ENCODE measurements around the gene SETD5. TPM values are rescaled to one million over a fixed set of nuclear protein-coding genes. Genes with fewer than 3 reads are reported as not detected.

SETD5 gene
- total RNA-seq, 2 donors from 2014 or later, result 261 to 289 TPM

DNA sequence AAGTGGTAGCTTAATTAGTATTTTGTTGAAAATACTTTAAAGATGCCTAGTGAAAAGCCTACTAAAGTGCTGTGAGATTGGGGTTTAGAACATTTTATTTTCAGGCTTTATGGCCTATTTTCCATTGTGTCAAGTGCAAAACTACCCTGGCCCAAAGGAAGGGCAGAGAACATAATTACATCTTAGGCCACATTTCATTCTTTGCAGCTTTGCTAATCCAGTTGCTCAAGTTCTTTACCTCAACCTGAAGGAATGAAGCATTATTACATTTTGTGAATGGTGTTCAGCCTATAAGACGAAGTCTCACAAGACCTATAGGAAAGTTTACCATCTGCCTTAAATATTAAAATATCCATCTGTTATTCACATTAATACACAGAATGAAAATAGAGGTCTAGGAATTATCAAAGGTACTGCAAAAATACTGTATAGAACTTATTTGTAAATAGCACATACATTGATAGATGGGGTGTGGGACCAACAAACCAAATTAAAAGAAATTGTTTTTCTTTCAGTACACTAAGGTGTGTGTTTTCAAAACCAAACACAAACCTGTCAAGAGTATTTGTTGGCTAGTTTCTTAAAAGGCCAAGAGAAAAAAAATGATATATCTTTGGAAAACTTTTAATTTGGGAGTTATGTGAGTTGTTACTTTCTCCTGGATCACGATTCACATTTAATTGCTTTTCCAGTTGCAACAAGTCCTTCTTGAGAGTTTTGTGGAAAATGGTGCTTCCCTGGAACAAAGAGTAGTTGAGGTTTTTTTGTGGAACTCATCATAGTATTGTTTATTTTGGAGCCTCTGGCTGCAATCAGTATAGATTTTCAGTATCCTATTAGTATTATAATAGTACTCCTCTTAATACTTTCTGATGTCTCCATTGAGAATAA is 12.0 kb upstream of the SETD5 start:
- H3K4me1 ChIP-seq (ENCODE audit: control insufficient read depth, insufficient read depth, low read length), result no peaks in the 10 kb centered on the region
- no peak overlapping the region for H3K9ac ChIP-seq (ENCODE audit: extremely low read depth, low read length, poor library complexity, severe bottlenecking)
- peaks cover 5% of the 10 kb centered on the region for H3K9me3 ChIP-seq (ENCODE audit: control insufficient read depth, low read length)
- peak overlapping the region; percentile 9 for H3K27ac ChIP-seq (ENCODE audit: low read depth, low read length)
- 83 to 93% methylated on average over 1 to 2 of the region's 2 CpGs for WGBS, 2 experiments (ENCODE audit: insufficient coverage in 1 of 2, insufficient read length in 1 of 2)
- no peaks in the 10 kb centered on the region for H3K27me3 ChIP-seq (ENCODE audit: control insufficient read depth, insufficient read depth, low read length, poor library complexity, severe bottlenecking)
- H3K4me1 Mint-ChIP-seq, result peaks cover 14% of the 10 kb centered on the region
- H3K9me3 Mint-ChIP-seq, result no peaks in the 10 kb centered on the region
- peaks cover 67% of the 10 kb centered on the region for H3K36me3 Mint-ChIP-seq (ENCODE audit: low read depth)
- H3K36me3 ChIP-seq (ENCODE audit: control insufficient read depth, insufficient read depth, low read length), result peaks cover 91% of the 10 kb centered on the region
- no peak overlapping the region for H3K4me3 Mint-ChIP-seq
- no peak overlapping the region for H3K4me3 ChIP-seq (ENCODE audit: low read length)
- H3K27ac Mint-ChIP-seq, result no peak overlapping the region
- DNase-seq, result no peak
- TF ChIP-seq, protein P1, sequence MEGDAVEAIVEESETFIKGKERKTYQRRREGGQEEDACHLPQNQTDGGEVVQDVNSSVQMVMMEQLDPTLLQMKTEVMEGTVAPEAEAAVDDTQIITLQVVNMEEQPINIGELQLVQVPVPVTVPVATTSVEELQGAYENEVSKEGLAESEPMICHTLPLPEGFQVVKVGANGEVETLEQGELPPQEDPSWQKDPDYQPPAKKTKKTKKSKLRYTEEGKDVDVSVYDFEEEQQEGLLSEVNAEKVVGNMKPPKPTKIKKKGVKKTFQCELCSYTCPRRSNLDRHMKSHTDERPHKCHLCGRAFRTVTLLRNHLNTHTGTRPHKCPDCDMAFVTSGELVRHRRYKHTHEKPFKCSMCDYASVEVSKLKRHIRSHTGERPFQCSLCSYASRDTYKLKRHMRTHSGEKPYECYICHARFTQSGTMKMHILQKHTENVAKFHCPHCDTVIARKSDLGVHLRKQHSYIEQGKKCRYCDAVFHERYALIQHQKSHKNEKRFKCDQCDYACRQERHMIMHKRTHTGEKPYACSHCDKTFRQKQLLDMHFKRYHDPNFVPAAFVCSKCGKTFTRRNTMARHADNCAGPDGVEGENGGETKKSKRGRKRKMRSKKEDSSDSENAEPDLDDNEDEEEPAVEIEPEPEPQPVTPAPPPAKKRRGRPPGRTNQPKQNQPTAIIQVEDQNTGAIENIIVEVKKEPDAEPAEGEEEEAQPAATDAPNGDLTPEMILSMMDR (conservative IDR thresholded peaks at IDR 0.05), result no peak
- H3K27me3 Mint-ChIP-seq (ENCODE audit: insufficient read depth), result no peaks in the 10 kb centered on the region

DNA sequence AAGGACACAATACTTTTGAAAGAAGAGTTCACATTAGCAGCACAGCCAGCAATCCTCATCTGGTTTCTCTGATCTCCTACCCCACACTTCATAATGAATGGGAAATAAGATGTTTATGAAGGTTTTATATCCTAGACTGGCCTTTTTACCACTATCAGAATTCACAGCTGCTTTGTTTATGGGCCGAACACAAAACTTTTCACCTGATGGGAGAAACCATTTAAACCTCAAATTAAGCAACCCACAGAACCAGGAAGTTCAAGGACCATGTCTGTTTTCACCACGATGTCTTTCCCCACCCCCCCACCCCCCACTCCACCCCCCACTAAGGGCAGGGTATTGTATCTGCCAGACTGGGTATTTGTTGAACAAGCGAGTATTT is 11.3 kb upstream of the SETD5 start:
- H3K9me3 Mint-ChIP-seq, result no peaks in the 10 kb centered on the region
- H3K36me3 ChIP-seq (ENCODE audit: control insufficient read depth, insufficient read depth, low read length), result peaks cover 93% of the 10 kb centered on the region

DNA sequence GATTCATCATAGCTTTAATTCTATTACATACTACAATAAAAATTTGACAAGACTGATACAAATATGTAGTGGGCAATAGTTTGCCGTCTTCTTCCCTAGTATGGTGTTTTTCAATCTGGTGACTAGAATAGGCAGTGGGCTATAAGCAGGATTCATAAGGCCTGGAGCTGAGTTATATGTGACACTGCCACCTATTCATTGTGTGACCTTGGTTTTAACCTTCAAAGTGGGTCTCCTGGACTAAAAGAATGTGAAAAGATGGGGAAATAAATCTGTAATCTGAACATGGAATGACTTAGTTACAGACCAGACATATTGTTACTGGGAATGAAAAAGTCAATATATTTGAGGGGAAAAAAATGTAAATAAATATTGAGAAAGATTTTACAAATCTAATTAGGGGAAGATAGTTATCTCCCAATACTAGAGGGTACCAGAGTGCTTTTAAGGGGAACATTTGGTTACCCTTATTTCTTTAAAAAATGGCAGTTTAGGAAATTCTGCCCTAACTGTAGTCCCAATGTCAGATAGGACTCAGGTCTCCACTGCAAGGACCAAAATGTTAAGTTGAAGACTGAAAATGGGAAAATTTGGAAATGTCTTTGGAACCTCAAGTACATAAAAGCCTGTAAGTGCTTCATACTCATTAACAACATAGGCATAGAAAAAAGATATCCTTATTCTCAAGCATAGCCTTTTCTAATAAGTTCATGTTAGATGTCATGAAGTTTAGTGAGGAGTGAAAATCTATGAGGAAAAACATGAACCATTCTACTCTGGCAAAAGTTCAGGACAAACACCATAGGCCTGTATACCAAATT is 10.7 kb upstream of the SETD5 start:
- Histone ChIP-seq H3K27me3 (ENCODE audit: control insufficient read depth, insufficient read depth, low read length, poor library complexity, severe bottlenecking) (no peaks in the 10 kb centered on the region), H3K9ac (ENCODE audit: extremely low read depth, low read length, poor library complexity, severe bottlenecking) (no peak overlapping the region), H3K4me1 (ENCODE audit: control insufficient read depth, insufficient read depth, low read length) (no peaks in the 10 kb centered on the region), H3K4me3 (ENCODE audit: low read length) (no peak overlapping the region), H3K36me3 (ENCODE audit: control insufficient read depth, insufficient read depth, low read length) (peaks cover 95% of the 10 kb centered on the region), H3K27ac (ENCODE audit: low read depth, low read length) (no peak overlapping the region), H3K9me3 (ENCODE audit: control insufficient read depth, low read length) (no peaks in the 10 kb centered on the region)
- 58% methylated on average over 1 of the region's 1 CpG; no CpG with 5 or more reads in 1 of the 2 experiments for WGBS, 2 experiments (ENCODE audit: insufficient coverage in 1 of 2, insufficient read length in 1 of 2)
- H3K27me3 Mint-ChIP-seq (ENCODE audit: insufficient read depth), result no peaks in the 10 kb centered on the region
- DNase-seq, result no peak
- peaks cover 71% of the 10 kb centered on the region for H3K36me3 Mint-ChIP-seq (ENCODE audit: low read depth)
- TF ChIP-seq, protein P1 (conservative IDR thresholded peaks at IDR 0.05), result no peak
- H3K9me3 Mint-ChIP-seq, result no peaks in the 10 kb centered on the region
- H3K4me1 Mint-ChIP-seq, result peaks cover 18% of the 10 kb centered on the region
- H3K27ac Mint-ChIP-seq, result no peak overlapping the region
- no peak overlapping the region for H3K4me3 Mint-ChIP-seq

More for the DNA sequence above, 11.3 kb upstream of the SETD5 start:
- no peak overlapping the region for H3K9ac ChIP-seq (ENCODE audit: extremely low read depth, low read length, poor library complexity, severe bottlenecking)
- H3K4me3 ChIP-seq (ENCODE audit: low read length), result no peak overlapping the region
- H3K4me1 Mint-ChIP-seq, result peaks cover 14% of the 10 kb centered on the region
- H3K27me3 Mint-ChIP-seq (ENCODE audit: insufficient read depth), result no peaks in the 10 kb centered on the region
- H3K4me3 Mint-ChIP-seq, result no peak overlapping the region
- no peak for DNase-seq
- peaks cover 3% of the 10 kb centered on the region for H3K9me3 ChIP-seq (ENCODE audit: control insufficient read depth, low read length)
- H3K27me3 ChIP-seq (ENCODE audit: control insufficient read depth, insufficient read depth, low read length, poor library complexity, severe bottlenecking), result no peaks in the 10 kb centered on the region
- TF ChIP-seq, protein P1 (conservative IDR thresholded peaks at IDR 0.05), result no peak
- H3K4me1 ChIP-seq (ENCODE audit: control insufficient read depth, insufficient read depth, low read length), result no peaks in the 10 kb centered on the region
- WGBS, 2 experiments (ENCODE audit: insufficient coverage in 1 of 2, insufficient read length in 1 of 2), result 100% methylated on average over 1 of the region's 3 CpGs; no CpG with 5 or more reads in 1 of the 2 experiments
- H3K36me3 Mint-ChIP-seq (ENCODE audit: low read depth), result peaks cover 68% of the 10 kb centered on the region
- no peak overlapping the region for H3K27ac Mint-ChIP-seq
- no peak overlapping the region for H3K27ac ChIP-seq (ENCODE audit: low read depth, low read length)

Measured in endodermal cell (in vitro differentiated cells).